Measurements from ENCODE around the gene FIG4.

DNA sequence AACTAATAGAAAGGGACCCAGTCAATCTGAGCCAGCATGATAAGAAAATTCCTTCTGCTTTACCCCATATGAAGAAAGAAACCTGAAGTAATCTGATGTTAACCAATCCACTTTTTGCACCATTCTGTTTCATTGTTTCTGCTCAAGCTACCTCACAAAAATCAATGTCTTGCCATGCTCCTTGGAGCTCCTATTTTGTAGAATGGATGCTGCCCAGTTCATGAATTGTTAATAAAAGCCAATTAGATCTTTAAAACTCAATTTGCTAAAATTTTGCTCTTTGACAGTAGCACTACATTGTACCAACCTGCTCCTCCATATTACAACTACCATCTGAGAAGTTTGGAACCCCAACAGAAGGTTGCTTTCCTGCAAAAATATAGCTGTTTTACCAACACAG is 170.8 kb downstream of the FIG4 start:
- TF ChIP-seq, protein P1, sequence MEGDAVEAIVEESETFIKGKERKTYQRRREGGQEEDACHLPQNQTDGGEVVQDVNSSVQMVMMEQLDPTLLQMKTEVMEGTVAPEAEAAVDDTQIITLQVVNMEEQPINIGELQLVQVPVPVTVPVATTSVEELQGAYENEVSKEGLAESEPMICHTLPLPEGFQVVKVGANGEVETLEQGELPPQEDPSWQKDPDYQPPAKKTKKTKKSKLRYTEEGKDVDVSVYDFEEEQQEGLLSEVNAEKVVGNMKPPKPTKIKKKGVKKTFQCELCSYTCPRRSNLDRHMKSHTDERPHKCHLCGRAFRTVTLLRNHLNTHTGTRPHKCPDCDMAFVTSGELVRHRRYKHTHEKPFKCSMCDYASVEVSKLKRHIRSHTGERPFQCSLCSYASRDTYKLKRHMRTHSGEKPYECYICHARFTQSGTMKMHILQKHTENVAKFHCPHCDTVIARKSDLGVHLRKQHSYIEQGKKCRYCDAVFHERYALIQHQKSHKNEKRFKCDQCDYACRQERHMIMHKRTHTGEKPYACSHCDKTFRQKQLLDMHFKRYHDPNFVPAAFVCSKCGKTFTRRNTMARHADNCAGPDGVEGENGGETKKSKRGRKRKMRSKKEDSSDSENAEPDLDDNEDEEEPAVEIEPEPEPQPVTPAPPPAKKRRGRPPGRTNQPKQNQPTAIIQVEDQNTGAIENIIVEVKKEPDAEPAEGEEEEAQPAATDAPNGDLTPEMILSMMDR (IDR thresholded peaks at IDR 0.05), result no peak
- TF ChIP-seq, protein P2, sequence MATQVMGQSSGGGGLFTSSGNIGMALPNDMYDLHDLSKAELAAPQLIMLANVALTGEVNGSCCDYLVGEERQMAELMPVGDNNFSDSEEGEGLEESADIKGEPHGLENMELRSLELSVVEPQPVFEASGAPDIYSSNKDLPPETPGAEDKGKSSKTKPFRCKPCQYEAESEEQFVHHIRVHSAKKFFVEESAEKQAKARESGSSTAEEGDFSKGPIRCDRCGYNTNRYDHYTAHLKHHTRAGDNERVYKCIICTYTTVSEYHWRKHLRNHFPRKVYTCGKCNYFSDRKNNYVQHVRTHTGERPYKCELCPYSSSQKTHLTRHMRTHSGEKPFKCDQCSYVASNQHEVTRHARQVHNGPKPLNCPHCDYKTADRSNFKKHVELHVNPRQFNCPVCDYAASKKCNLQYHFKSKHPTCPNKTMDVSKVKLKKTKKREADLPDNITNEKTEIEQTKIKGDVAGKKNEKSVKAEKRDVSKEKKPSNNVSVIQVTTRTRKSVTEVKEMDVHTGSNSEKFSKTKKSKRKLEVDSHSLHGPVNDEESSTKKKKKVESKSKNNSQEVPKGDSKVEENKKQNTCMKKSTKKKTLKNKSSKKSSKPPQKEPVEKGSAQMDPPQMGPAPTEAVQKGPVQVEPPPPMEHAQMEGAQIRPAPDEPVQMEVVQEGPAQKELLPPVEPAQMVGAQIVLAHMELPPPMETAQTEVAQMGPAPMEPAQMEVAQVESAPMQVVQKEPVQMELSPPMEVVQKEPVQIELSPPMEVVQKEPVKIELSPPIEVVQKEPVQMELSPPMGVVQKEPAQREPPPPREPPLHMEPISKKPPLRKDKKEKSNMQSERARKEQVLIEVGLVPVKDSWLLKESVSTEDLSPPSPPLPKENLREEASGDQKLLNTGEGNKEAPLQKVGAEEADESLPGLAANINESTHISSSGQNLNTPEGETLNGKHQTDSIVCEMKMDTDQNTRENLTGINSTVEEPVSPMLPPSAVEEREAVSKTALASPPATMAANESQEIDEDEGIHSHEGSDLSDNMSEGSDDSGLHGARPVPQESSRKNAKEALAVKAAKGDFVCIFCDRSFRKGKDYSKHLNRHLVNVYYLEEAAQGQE (IDR thresholded peaks at IDR 0.05), result no peak
- TF ChIP-seq, protein P3, sequence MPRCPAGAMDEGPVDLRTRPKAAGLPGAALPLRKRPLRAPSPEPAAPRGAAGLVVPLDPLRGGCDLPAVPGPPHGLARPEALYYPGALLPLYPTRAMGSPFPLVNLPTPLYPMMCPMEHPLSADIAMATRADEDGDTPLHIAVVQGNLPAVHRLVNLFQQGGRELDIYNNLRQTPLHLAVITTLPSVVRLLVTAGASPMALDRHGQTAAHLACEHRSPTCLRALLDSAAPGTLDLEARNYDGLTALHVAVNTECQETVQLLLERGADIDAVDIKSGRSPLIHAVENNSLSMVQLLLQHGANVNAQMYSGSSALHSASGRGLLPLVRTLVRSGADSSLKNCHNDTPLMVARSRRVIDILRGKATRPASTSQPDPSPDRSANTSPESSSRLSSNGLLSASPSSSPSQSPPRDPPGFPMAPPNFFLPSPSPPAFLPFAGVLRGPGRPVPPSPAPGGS (IDR thresholded peaks at IDR 0.05), result no peak
- TF ChIP-seq CEBPB (IDR thresholded peaks at IDR 0.05) (no peak), POLR2A (IDR thresholded peaks at IDR 0.05; ENCODE audit: low read length) (no peak), EP300 (IDR thresholded peaks at IDR 0.05) (no peak), CHD2 (IDR thresholded peaks at IDR 0.05; ENCODE audit: low read length, partially characterized antibody) (no peak), ZC3H11A (IDR thresholded peaks at IDR 0.05) (no peak), RAD21 (conservative IDR thresholded peaks at IDR 0.05 in 1 of 2, IDR thresholded peaks at IDR 0.05 in 1 of 2) (no peak), ZNF302 (CRISPR knock-in tag; IDR thresholded peaks at IDR 0.05) (no peak)

All from A549 (cell line).